Mammary epithelial cell (primary cell): Measurements from ENCODE around the gene FAM47B.

Experiments
- EZH2 ChIP-seq: IDR thresholded peaks from 2 replicates; pipeline ENCODE4 v1.6.1; 2012; ENCODE audit warnings: low read length, inconsistent platforms, borderline replicate concordance
- TF ChIP-seq, protein P1 (sequence below), 2 donors: IDR thresholded peaks in 1 of 2; conservative IDR thresholded peaks in 1 of 2; 2 replicates each; pipeline ENCODE4 v1.5.1; 2011 to 2012; ENCODE audit warnings: inconsistent platforms in 2 of 2, low read length in 2 of 2, mild to moderate bottlenecking in 2 of 2, control low read depth in 1 of 2, low read depth in 1 of 2; ENCODE audit not compliant: insufficient read depth in 1 of 2; ENCODE audit errors: extremely low read depth in 1 of 2

DNA sequence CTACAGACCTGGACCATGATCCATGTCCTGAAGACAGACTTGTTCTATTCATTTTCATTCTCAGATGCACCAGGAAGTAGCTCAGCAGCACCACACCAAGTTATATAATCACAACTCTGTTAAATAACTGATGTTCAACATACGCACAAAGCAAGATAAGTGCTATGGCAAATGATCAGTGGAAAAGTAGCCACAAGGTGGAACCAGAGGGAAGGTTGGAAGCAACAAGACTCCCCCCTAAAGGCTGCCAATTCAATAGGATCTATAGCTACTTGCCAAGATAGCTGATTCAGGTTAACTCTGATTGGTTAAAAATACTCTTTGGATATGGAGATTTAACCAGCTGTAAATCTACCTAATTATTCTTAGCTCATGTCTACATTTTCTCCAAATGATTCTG lies 23.7 kb upstream of the FAM47B start:
- TF ChIP-seq EZH2, result no peak
- TF ChIP-seq, protein P1, sequence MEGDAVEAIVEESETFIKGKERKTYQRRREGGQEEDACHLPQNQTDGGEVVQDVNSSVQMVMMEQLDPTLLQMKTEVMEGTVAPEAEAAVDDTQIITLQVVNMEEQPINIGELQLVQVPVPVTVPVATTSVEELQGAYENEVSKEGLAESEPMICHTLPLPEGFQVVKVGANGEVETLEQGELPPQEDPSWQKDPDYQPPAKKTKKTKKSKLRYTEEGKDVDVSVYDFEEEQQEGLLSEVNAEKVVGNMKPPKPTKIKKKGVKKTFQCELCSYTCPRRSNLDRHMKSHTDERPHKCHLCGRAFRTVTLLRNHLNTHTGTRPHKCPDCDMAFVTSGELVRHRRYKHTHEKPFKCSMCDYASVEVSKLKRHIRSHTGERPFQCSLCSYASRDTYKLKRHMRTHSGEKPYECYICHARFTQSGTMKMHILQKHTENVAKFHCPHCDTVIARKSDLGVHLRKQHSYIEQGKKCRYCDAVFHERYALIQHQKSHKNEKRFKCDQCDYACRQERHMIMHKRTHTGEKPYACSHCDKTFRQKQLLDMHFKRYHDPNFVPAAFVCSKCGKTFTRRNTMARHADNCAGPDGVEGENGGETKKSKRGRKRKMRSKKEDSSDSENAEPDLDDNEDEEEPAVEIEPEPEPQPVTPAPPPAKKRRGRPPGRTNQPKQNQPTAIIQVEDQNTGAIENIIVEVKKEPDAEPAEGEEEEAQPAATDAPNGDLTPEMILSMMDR (conservative IDR thresholded peaks at IDR 0.05 in 1 of 2, IDR thresholded peaks at IDR 0.05 in 1 of 2; ENCODE audit: extremely low read depth in 1 of 2, insufficient read depth in 1 of 2, low read depth in 1 of 2, low read length in 2 of 2), result peak; percentile 48 to 59
